PC-9 (cell line): ENCODE measurements around the gene ZFR2. TPM values are rescaled to one million over a fixed set of nuclear protein-coding genes. Genes with fewer than 3 reads are reported as not detected.
"Not testable (repeated sequence)": the region's sequence is repeated elsewhere in the genome, so short reads cannot be mapped to it uniquely, and the experiment has no call there.

Experiments used
- BruUV-seq: library from RNA; stranded (reverse); fragments of 400-500 nt; replicated peaks from 2 replicates; lab custom pipeline; 2021; lab: Mats Ljungman, UMichigan
- CTCF ChIA-PET: fragments of 300-600 bp; sonication (Branson Sonifier 250); formaldehyde crosslinking; loops from one replicate; lab custom pipeline; 2022; ENCODE audit warnings: antibody characterized with exemption; lab: Charles Lee
- POLR2A ChIA-PET: fragments of 300-600 bp; sonication (Branson Sonifier 250); formaldehyde crosslinking; loops from one replicate; lab custom pipeline; 2022; ENCODE audit warnings: antibody characterized with exemption; ENCODE audit not compliant: unreplicated experiment; lab: Charles Lee
- DNase-seq, 2 experiments: peaks; one replicate each; pipeline versions ENCODE4 v3.0.0 to v3.0.0-alpha.2; 2015 to 2022; ENCODE audit warnings: mixed read lengths in 1 of 2
- H2AFZ ChIP-seq: fragments of 200-600 bp; sonication (generic); 2 replicates; pipeline ENCODE4 v1.8.1; 2017; ENCODE audit warnings: antibody characterized with exemption
- H3F3A ChIP-seq: fragments of 200-600 bp; sonication (generic); 2 replicates; pipeline ENCODE4 v1.8.1; 2017; ENCODE audit warnings: antibody characterized with exemption, mild to moderate bottlenecking, low read depth; ENCODE audit not compliant: insufficient read depth
- H3K27ac ChIP-seq: fragments of 200-600 bp; sonication (generic); 2 replicates; pipeline ENCODE4 v1.6.1; 2016; ENCODE audit warnings: mixed run types
- H3K27me3 ChIP-seq: fragments of 200-600 bp; sonication (generic); 2 replicates; pipeline ENCODE4 v1.6.1; 2016; ENCODE audit warnings: low read depth, mixed run types; ENCODE audit not compliant: insufficient read depth
- H3K36me3 ChIP-seq: fragments of 200-600 bp; sonication (generic); 2 replicates; pipeline ENCODE4 v1.6.1; 2016; ENCODE audit warnings: low read depth, mixed run types
- H3K4me1 ChIP-seq: fragments of 200-600 bp; sonication (generic); replicated peaks from 2 replicates; pipeline ENCODE4 v1.6.1; 2016; ENCODE audit warnings: mixed run types; ENCODE audit not compliant: insufficient read depth
- H3K4me2 ChIP-seq: fragments of 200-600 bp; sonication (generic); 2 replicates; pipeline ENCODE4 v1.6.1; 2017; ENCODE audit warnings: mixed run types
- H3K4me3 ChIP-seq: fragments of 200-600 bp; sonication (generic); 2 replicates; pipeline ENCODE4 v1.6.1; 2016; ENCODE audit warnings: mixed run types
- H3K79me2 ChIP-seq: fragments of 200-600 bp; sonication (generic); 2 replicates; pipeline ENCODE4 v1.6.1; 2017; ENCODE audit warnings: low read depth, mixed run types
- H3K9me2 ChIP-seq: fragments of 200-600 bp; sonication (generic); 2 replicates; pipeline ENCODE4 v1.8.1; 2017; ENCODE audit warnings: mild to moderate bottlenecking; ENCODE audit not compliant: insufficient read depth
- H3K9me3 ChIP-seq: fragments of 200-600 bp; sonication (generic); 2 replicates; pipeline ENCODE4 v1.8.1; 2016; ENCODE audit warnings: low read depth; ENCODE audit not compliant: insufficient read depth
- H4K20me1 ChIP-seq: fragments of 200-600 bp; sonication (generic); 2 replicates; pipeline ENCODE4 v1.8.1; 2017; ENCODE audit not compliant: insufficient read depth
- CTCF ChIP-seq: fragments of 200-600 bp; sonication (generic); conservative IDR thresholded peaks from 2 replicates; pipeline ENCODE4 v1.6.1; 2017; ENCODE audit warnings: mixed run types, antibody characterized with exemption, mild to moderate bottlenecking, moderate library complexity
- EZH2 ChIP-seq: fragments of 200-600 bp; sonication (generic); IDR thresholded peaks from 2 replicates; pipeline ENCODE4 v1.8.0; 2017; ENCODE audit warnings: antibody characterized with exemption, low read depth
- intact Hi-C: fragments of 100-400 bp; cut with micrococcal nuclease; formaldehyde crosslinking; loops from one replicate; pipeline ENCODE4 v1.10.0; 2022; ENCODE audit not compliant: unreplicated experiment
- total RNA-seq: library from RNA; stranded (reverse); gene quantifications from 2 replicates; pipeline ENCODE4 v1.2.3, GENCODE V29; 2021

The ZFR2 gene
- total RNA-seq, 1 experiment from 2014 or later: not detected

DNA sequence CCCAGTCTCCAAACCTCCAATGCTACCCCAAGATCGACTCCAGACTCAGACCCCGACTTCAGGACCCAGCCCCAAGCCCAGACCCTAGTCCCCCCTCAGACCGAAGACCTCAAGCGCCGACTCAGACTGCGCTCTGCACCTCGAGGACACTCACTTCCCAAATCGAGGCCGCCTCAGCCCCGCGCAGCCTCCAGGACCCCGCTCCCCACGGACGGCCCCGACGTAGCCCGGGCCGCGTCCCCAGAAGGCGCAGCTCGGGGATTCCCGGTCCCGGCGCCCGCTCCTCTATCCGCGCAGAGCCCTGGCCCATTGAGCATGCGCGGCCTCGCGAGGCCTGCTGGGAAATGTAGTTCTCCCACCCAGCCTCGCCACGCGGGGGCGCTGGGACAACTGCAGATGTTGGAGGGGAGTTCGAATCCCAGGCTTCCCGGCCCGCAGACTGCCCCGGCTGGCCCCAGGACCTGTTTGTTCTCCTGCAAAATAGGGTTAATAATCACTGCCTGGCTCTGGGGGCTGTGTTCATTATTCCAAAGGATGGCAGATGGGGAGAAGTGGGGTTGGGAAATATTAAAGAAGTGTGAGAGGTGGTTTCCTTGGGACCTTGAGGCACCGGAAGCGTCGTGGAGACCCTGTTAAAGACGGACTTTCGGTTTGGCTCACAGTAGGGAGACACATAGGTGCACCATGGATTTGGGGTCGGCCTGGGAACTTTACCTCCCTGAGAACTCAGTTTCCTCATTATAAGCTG lies 107.3 kb downstream of the ZFR2 start, which contains the start of gene APBA3:
Gene APBA3, minus strand, starts transcription at position 311 of the 748 bp plus-strand sequence. CDS start 1,428 bp downstream, outside the sequence.
- Histone ChIP-seq H3K9me2 (no peaks in the 10 kb centered on the region), H2AFZ (peak within 1 kb of the TSS; percentile 90), H3K4me2 (peak within 1 kb of the TSS; percentile 79), H3K4me3 (peak within 1 kb of the TSS; percentile 76), H3K36me3 (no peaks in the 10 kb centered on the region), H3K4me1 (no peaks in the 10 kb centered on the region), H3K27me3 (no peaks in the 10 kb centered on the region), H3K79me2 (peaks cover 12% of the 10 kb centered on the region; the same call in 1 of the 2 replicates), H3K27ac (peak within 1 kb of the TSS; percentile 76), H3K9me3 (no peaks in the 10 kb centered on the region), H3F3A (0 out of 2 replicates have a peak, but pooled peaks cover 3% of the 10 kb centered on the region), H4K20me1 (no peaks in the 10 kb centered on the region)
- ChIA-PET CTCF (interaction anchor here (1.6 kb wide), 1 partner anchor 87 kb away, joined by 3 read pairs; no protein-coding TSS in a partner anchor), POLR2A (no interaction called here)
- peak; percentile 58 to 86 for DNase-seq
- intact Hi-C loops: no loop called here
- no peak for TF ChIP-seq EZH2
- peak; percentile 76 for TF ChIP-seq CTCF
- BruUV-seq: no TSS peak

GRCh38 chr19:3760871-3761361 lies 107.9 kb downstream of the ZFR2 start:
- DNase-seq: no peak
- Histone ChIP-seq H3F3A (0 out of 2 replicates have a peak, but pooled peaks cover 3% of the 10 kb centered on the region), H3K4me1 (no peaks in the 10 kb centered on the region), H3K79me2 (peaks cover 12% of the 10 kb centered on the region; the same call in 1 of the 2 replicates), H3K4me3 (peak overlapping the region; percentile 76), H3K27me3 (no peaks in the 10 kb centered on the region), H2AFZ (peak overlapping the region; percentile 90), H3K9me2 (no peaks in the 10 kb centered on the region), H3K36me3 (no peaks in the 10 kb centered on the region), H3K9me3 (no peaks in the 10 kb centered on the region), H4K20me1 (no peaks in the 10 kb centered on the region), H3K4me2 (peak overlapping the region; percentile 79), H3K27ac (no peak overlapping the region)
- BruUV-seq: TSS peak; percentile 27
- ChIA-PET POLR2A (interaction anchor here (0.6 kb wide), 1 partner anchor 57 kb away, joined by 4 read pairs; no protein-coding TSS in a partner anchor), CTCF (no interaction called here)
- TF ChIP-seq CTCF (no peak), EZH2 (no peak)
- intact Hi-C loops: no loop called here

DNA sequence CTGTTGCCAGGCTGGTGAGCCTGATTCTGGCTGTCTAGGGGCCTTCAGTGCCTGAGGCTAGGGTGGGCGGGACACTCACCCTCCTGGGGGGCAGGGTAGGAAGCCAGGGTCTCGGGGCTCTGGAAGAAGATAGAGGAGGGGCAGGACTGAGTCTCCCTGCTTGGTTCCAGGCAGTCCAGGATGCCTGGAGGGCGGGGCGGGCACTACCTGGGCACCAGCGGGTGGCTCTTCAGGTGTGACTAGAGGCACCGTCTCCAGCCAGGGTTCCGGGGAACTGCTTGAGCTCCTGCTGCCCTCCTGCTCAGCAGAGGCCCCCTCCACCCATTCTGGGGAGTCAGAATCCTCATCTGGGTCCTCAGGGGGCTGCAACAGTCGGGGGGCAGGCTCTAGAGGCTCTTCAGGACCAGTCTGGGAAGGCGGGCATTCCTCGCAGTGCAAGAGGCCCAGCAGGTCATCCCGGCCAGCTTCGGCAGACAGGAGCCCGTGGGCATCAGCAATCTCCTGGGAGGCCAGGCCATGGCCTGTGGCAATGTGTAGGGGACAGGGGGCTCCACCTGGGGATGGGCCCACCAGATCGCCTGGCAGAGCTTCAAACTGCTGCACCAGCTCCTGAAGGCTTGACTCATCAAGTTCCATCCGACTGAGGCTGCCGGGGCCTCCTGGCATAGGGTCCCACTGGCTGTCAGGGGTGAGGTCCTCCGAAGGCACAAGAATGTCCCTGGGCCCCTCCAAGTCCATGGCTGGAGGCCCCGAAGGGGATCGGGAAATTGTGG lies 109.2 kb downstream of the ZFR2 start:
- no peak for DNase-seq
- Histone ChIP-seq H3K4me3 (no peak overlapping the region), H3K27me3 (no peaks in the 10 kb centered on the region), H3K9me3 (no peaks in the 10 kb centered on the region), H2AFZ (no peak overlapping the region), H3K36me3 (no peaks in the 10 kb centered on the region), H3K9me2 (no peaks in the 10 kb centered on the region), H3K27ac (no peak overlapping the region), H3K4me1 (no peaks in the 10 kb centered on the region), H4K20me1 (no peaks in the 10 kb centered on the region), H3K4me2 (no peak overlapping the region), H3K79me2 (peaks cover 12% of the 10 kb centered on the region; the same call in 1 of the 2 replicates), H3F3A (0 out of 2 replicates have a peak, but pooled peaks cover 3% of the 10 kb centered on the region)
- CTCF ChIA-PET: no interaction called here
- TF ChIP-seq EZH2 (no peak), CTCF (no peak)
- intact Hi-C loops: no loop called here
- BruUV-seq: no TSS peak
- POLR2A ChIA-PET: interaction anchor here (0.6 kb wide), 1 partner anchor 75 kb away, joined by 6 read pairs; no protein-coding TSS in a partner anchor

DNA sequence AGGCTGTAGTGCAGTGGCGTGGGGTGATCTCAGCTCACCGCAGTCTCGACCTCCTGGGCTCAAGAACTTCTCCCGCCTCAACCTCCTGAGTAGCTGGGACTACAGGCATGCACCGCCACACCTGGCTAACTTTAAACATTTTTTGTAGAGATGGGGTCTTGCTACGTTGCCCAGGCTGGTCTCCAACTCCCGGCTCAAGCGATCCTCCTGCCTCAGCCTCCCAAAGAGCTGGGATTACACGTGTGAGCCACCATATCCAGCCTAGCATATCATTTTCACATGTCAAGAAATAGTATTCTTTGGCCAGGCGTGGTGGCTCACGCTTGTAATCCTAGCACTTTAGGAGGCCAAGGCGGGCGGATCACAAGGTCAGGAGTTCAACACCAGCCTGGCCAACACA lies 110.5 kb downstream of the ZFR2 start:
- H3K4me2 ChIP-seq, H3K9me3 ChIP-seq, CTCF ChIA-PET, H3K27me3 ChIP-seq, H3K4me3 ChIP-seq, H3F3A ChIP-seq, H3K79me2 ChIP-seq, BruUV-seq, H3K9me2 ChIP-seq, H3K4me1 ChIP-seq, POLR2A ChIA-PET, H4K20me1 ChIP-seq, intact Hi-C loops, H3K27ac ChIP-seq, H3K36me3 ChIP-seq, DNase-seq, H2AFZ ChIP-seq: not testable (repeated sequence)
